Fibroblast of lung (primary cell): Measurements from ENCODE around the gene PTPN5. TPM values are rescaled to one million over a fixed set of nuclear protein-coding genes. Genes with fewer than 3 reads are reported as not detected.

Experiments
- DNase-seq, 2 donors: peaks; one replicate each; pipeline versions ENCODE4 v3.0.0 to v3.0.0-alpha.2; 2010; ENCODE audit warnings: low read depth in 2 of 2
- H2AFZ ChIP-seq: 2 replicates; pipeline ENCODE4 v1.5.1; 2012; ENCODE audit warnings: low read length, control low read depth, inconsistent platforms
- H3K27ac ChIP-seq: 2 replicates; pipeline ENCODE4 v1.5.1; 2011; ENCODE audit warnings: low read length, control low read depth; ENCODE audit not compliant: insufficient read depth
- H3K27me3 ChIP-seq: 2 replicates; pipeline ENCODE4 v1.5.1; 2011; ENCODE audit warnings: mild to moderate bottlenecking, low read length; ENCODE audit not compliant: control insufficient read depth, insufficient read depth
- H3K36me3 ChIP-seq: 2 replicates; pipeline ENCODE4 v1.5.1; 2011; ENCODE audit warnings: low read length; ENCODE audit not compliant: control insufficient read depth, insufficient read depth
- H3K4me1 ChIP-seq: 2 replicates; pipeline ENCODE4 v1.5.1; 2011; ENCODE audit warnings: low read length; ENCODE audit not compliant: control insufficient read depth, insufficient read depth; ENCODE audit errors: extremely low read depth
- H3K4me2 ChIP-seq: 2 replicates; pipeline ENCODE4 v1.5.1; 2011; ENCODE audit warnings: low read length, control low read depth; ENCODE audit not compliant: insufficient read depth; ENCODE audit errors: extremely low read depth
- H3K4me3 ChIP-seq, 4 experiments: fragments of 200-600 bp in 1 of 4; sonication (generic) in 1 of 4; replicated peaks in 1 of 4; 2 replicates each; pipeline ENCODE4 v1.5.1; 2011 to 2016; ENCODE audit warnings: low read length in 4 of 4, low read depth in 3 of 4, mild to moderate bottlenecking in 3 of 4, control low read depth in 2 of 4, inconsistent platforms in 1 of 4, mixed read lengths in 1 of 4; ENCODE audit not compliant: insufficient read depth in 1 of 4; ENCODE audit errors: control extremely low read depth in 1 of 4
- H3K79me2 ChIP-seq: 2 replicates; pipeline ENCODE4 v1.5.1; 2012; ENCODE audit warnings: mild to moderate bottlenecking, low read length, inconsistent platforms; ENCODE audit not compliant: control insufficient read depth, insufficient read depth
- H3K9ac ChIP-seq: 2 replicates; pipeline ENCODE4 v1.5.1; 2011; ENCODE audit warnings: mild to moderate bottlenecking, low read length, control low read depth; ENCODE audit not compliant: insufficient read depth
- H3K9me3 ChIP-seq: 2 replicates; pipeline ENCODE4 v1.5.1; 2012; ENCODE audit warnings: low read depth, low read length; ENCODE audit not compliant: control insufficient read depth, insufficient read depth
- H4K20me1 ChIP-seq: 2 replicates; pipeline ENCODE4 v1.5.1; 2011; ENCODE audit warnings: low read length; ENCODE audit not compliant: control insufficient read depth, insufficient read depth; ENCODE audit errors: extremely low read depth
- CTCF ChIP-seq, 2 donors: IDR thresholded peaks in 1 of 2; conservative IDR thresholded peaks in 1 of 2; 1 replicate in 1 of 2; 2 replicates in 1 of 2; pipeline ENCODE4 v1.5.1; 2011 to 2012; ENCODE audit warnings: low read length in 2 of 2, control low read depth in 1 of 2, inconsistent platforms in 1 of 2, low read depth in 1 of 2, mild to moderate bottlenecking in 1 of 2
- EZH2 ChIP-seq: IDR thresholded peaks from 2 replicates; pipeline ENCODE4 v1.5.1; 2012; ENCODE audit warnings: low read length, control low read depth, mild to moderate bottlenecking; ENCODE audit errors: missing control alignments
- polyA plus RNA-seq, 2 donors: library from polyadenylated mRNA; depleted of rRNA in 1 of 2; stranded (reverse) in 1 of 2; unstranded in 1 of 2; fragments of >200 nt; gene quantifications; 2 replicates each; pipeline ENCODE4 v1.2.1, GENCODE V29; 2011 to 2012; ENCODE audit warnings: missing spikeins in 1 of 2
- total RNA-seq: library from RNA; depleted of rRNA; stranded (reverse); fragments of >200 nt; gene quantifications from 2 replicates; pipeline ENCODE4 v1.2.1, GENCODE V29; 2014

The PTPN5 gene
- total and polyA plus RNA-seq, 2 donors (not counting 1 experiment from before 2014, with no cell fraction given), result not detected

- no peaks in the 10 kb centered on the region for H3K36me3 ChIP-seq
- H3K9ac ChIP-seq, result no peak overlapping the region
- no peaks in the 10 kb centered on the region for H4K20me1 ChIP-seq
- H3K4me2 ChIP-seq, result no peak overlapping the region
- H3K9me3 ChIP-seq, result no peaks in the 10 kb centered on the region
- no peak for TF ChIP-seq EZH2
- TF ChIP-seq CTCF (conservative IDR thresholded peaks at IDR 0.05 in 1 of 2, IDR thresholded peaks at IDR 0.05 in 1 of 2; ENCODE audit: low read depth in 1 of 2, low read length in 2 of 2), result peak; percentile 99 to 100
- H3K4me3 ChIP-seq, result no peak overlapping the region
- no peaks in the 10 kb centered on the region for H3K27me3 ChIP-seq
- no peak overlapping the region for H3K27ac ChIP-seq
- no peaks in the 10 kb centered on the region for H3K4me1 ChIP-seq
- DNase-seq, result peak; percentile 18 to 47
- no peaks in the 10 kb centered on the region for H3K79me2 ChIP-seq
- no peak overlapping the region for H2AFZ ChIP-seq
Observed at GRCh38 chr11:18731949-18732821, 59.4 kb downstream of the PTPN5 start.

GRCh38 chr11:18731441-18731840 lies 60.2 kb downstream of the PTPN5 start:
- TF ChIP-seq EZH2, result no peak
- no peak for TF ChIP-seq CTCF (conservative IDR thresholded peaks at IDR 0.05 in 1 of 2, IDR thresholded peaks at IDR 0.05 in 1 of 2; ENCODE audit: low read depth in 1 of 2, low read length in 2 of 2)
- Histone ChIP-seq H3K36me3 (no peaks in the 10 kb centered on the region), H3K4me3 (no peak overlapping the region), H3K79me2 (no peaks in the 10 kb centered on the region), H3K4me1 (no peaks in the 10 kb centered on the region), H2AFZ (no peak overlapping the region), H3K4me2 (no peak overlapping the region), H3K9me3 (no peaks in the 10 kb centered on the region), H3K27ac (no peak overlapping the region), H4K20me1 (no peaks in the 10 kb centered on the region), H3K27me3 (no peaks in the 10 kb centered on the region), H3K9ac (no peak overlapping the region)
- DNase-seq, result no peak

GRCh38 chr11:18730020-18730419 lies 61.6 kb downstream of the PTPN5 start:
- Histone ChIP-seq H3K4me2 (no peak overlapping the region), H3K9me3 (no peaks in the 10 kb centered on the region), H4K20me1 (no peaks in the 10 kb centered on the region), H3K27me3 (no peaks in the 10 kb centered on the region), H3K79me2 (no peaks in the 10 kb centered on the region), H3K9ac (no peak overlapping the region), H3K4me1 (no peaks in the 10 kb centered on the region), H3K36me3 (no peaks in the 10 kb centered on the region), H3K4me3 (no peak overlapping the region), H3K27ac (no peak overlapping the region), H2AFZ (no peak overlapping the region)
- TF ChIP-seq CTCF (conservative IDR thresholded peaks at IDR 0.05 in 1 of 2, IDR thresholded peaks at IDR 0.05 in 1 of 2; ENCODE audit: low read depth in 1 of 2, low read length in 2 of 2) (no peak), EZH2 (no peak)
- DNase-seq, result no peak
